ENCODE measurements around the gene COL7A1.

COL7A1 gene

GRCh38 chr3:48569400-48569799 is 25.7 kb downstream of the COL7A1 start:
- Histone ChIP-seq H3K9me3 (ENCODE audit: control insufficient read depth, insufficient read depth, low read depth, low read length) (no peaks in the 10 kb centered on the region), H3K4me1 (ENCODE audit: control insufficient read depth, insufficient read depth, low read length) (no peaks in the 10 kb centered on the region), H3K9ac (ENCODE audit: low read length) (no peak overlapping the region), H3K36me3 (ENCODE audit: control insufficient read depth, insufficient read depth, low read length) (peaks cover 99% of the 10 kb centered on the region), H3K4me3 (ENCODE audit: low read depth, low read length) (no peak overlapping the region), H3K27ac (ENCODE audit: low read depth, low read length) (no peak overlapping the region), H3K27me3 (ENCODE audit: control insufficient read depth, insufficient read depth, low read length) (no peaks in the 10 kb centered on the region)

DNA sequence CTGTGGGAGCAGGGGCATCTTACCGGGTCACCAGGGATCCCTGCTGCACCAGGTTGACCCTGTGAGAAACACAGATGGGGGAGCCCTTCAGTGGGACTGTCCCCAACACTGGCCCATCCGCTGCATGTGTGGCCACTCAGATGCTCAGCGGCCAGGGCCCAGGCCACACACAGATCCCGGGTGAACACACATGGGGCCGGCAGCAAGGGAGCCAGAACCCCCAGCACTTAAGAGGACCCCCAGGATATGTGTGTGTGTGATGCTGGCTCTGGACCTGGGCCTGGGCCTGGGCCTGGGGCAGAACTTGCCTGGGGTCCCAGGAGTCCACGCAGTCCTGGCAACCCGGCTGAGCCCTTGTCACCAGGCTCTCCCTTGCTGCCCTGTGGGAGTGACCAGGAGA is 26.7 kb downstream of the COL7A1 start:
- H3K27me3 ChIP-seq (ENCODE audit: control insufficient read depth, insufficient read depth, low read length): no peaks in the 10 kb centered on the region

GRCh38 chr3:48567500-48567899 is 27.6 kb downstream of the COL7A1 start:
- no peaks in the 10 kb centered on the region for H3K9me3 ChIP-seq (ENCODE audit: control insufficient read depth, insufficient read depth, low read depth, low read length)
- H3K4me1 ChIP-seq (ENCODE audit: control insufficient read depth, insufficient read depth, low read length): peaks cover 15% of the 10 kb centered on the region; the same call in 1 of the 2 replicates
- H3K27ac ChIP-seq (ENCODE audit: low read depth, low read length): no peak overlapping the region
- H3K27me3 ChIP-seq (ENCODE audit: control insufficient read depth, insufficient read depth, low read length): no peaks in the 10 kb centered on the region
- no peak overlapping the region for H3K4me3 ChIP-seq (ENCODE audit: low read depth, low read length)
- H3K36me3 ChIP-seq (ENCODE audit: control insufficient read depth, insufficient read depth, low read length): peaks cover 87% of the 10 kb centered on the region
- no peak overlapping the region for H3K9ac ChIP-seq (ENCODE audit: low read length)

More for the DNA sequence above, 26.7 kb downstream of the COL7A1 start:
- no peak overlapping the region for H3K27ac ChIP-seq (ENCODE audit: low read depth, low read length)
- peaks cover 96% of the 10 kb centered on the region for H3K36me3 ChIP-seq (ENCODE audit: control insufficient read depth, insufficient read depth, low read length)
- no peaks in the 10 kb centered on the region for H3K9me3 ChIP-seq (ENCODE audit: control insufficient read depth, insufficient read depth, low read depth, low read length)
- no peak overlapping the region for H3K9ac ChIP-seq (ENCODE audit: low read length)
- peaks cover 7% of the 10 kb centered on the region; the same call in 1 of the 2 replicates for H3K4me1 ChIP-seq (ENCODE audit: control insufficient read depth, insufficient read depth, low read length)
- no peak overlapping the region for H3K4me3 ChIP-seq (ENCODE audit: low read depth, low read length)

GRCh38 chr3:48567090-48567489 is 28.0 kb downstream of the COL7A1 start:
- Histone ChIP-seq H3K4me3 (ENCODE audit: low read depth, low read length) (no peak overlapping the region), H3K4me1 (ENCODE audit: control insufficient read depth, insufficient read depth, low read length) (peaks cover 15% of the 10 kb centered on the region; the same call in 1 of the 2 replicates), H3K36me3 (ENCODE audit: control insufficient read depth, insufficient read depth, low read length) (peaks cover 88% of the 10 kb centered on the region), H3K9me3 (ENCODE audit: control insufficient read depth, insufficient read depth, low read depth, low read length) (no peaks in the 10 kb centered on the region), H3K27me3 (ENCODE audit: control insufficient read depth, insufficient read depth, low read length) (no peaks in the 10 kb centered on the region), H3K27ac (ENCODE audit: low read depth, low read length) (no peak overlapping the region), H3K9ac (ENCODE audit: low read length) (no peak overlapping the region)

DNA sequence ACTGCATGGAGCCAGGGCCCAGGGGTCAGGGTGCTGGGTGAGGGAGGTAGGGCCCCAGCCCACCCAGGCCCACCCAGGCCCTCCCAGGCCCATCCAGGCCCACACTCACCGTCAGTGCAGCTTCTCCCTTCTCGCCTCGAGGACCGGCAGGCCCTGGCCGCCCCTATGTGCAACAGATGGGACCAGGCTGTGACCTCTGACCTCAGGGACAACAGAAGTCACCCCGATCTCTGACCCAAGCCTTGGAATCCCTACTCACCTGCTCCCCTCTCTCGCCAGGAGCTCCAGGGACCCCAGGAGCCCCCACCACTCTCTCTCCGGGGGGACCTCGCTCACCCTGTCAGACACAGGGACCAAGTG is 28.7 kb downstream of the COL7A1 start:
- no peaks in the 10 kb centered on the region for H3K27me3 ChIP-seq (ENCODE audit: control insufficient read depth, insufficient read depth, low read length)
- no peak overlapping the region for H3K9ac ChIP-seq (ENCODE audit: low read length)
- peaks cover 20% of the 10 kb centered on the region for H3K4me1 ChIP-seq (ENCODE audit: control insufficient read depth, insufficient read depth, low read length)
- no peaks in the 10 kb centered on the region for H3K9me3 ChIP-seq (ENCODE audit: control insufficient read depth, insufficient read depth, low read depth, low read length)
- no peak overlapping the region for H3K27ac ChIP-seq (ENCODE audit: low read depth, low read length)
- no peak overlapping the region for H3K4me3 ChIP-seq (ENCODE audit: low read depth, low read length)
- H3K36me3 ChIP-seq (ENCODE audit: control insufficient read depth, insufficient read depth, low read length): peaks cover 83% of the 10 kb centered on the region

DNA sequence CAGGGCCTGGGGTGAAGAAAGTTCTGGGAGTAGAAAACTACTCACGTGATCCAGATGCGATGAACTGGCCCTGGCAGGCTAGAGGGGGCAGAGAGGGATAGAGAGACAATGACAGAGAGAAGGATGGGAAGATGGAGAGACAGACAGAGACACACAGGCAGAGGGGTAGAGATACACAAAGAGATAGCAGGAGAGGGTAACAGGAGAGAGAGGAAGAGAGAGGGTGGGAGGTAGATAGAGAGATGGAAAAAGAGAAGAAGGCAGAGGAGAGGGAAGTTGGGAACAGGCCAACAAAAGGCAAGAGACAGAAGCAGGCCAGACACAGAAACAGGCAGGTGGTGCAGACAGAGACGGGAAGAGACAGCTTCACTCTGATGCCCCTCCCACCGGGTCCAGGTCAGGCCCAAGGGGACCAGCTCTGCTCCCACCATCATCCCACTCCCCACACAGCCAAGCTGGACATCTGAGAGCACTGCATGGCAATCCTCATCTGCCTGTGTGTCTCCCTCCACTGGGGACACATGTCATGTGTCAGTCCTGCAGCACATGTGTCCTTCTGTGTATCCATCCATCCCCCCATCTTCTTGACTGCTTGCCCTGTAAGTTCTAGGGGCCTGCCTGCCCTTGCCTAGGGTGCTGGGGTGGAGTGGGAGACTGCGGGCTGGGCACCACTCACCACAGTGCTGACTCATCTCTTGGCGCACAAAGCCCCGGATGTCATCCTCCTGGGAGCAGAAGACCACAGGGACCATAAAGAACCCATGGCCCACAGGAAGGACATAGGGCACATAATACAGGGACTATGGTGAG is 29.3 kb downstream of the COL7A1 start:
- Histone ChIP-seq H3K4me3 (ENCODE audit: low read depth, low read length) (no peak overlapping the region), H3K9me3 (ENCODE audit: control insufficient read depth, insufficient read depth, low read depth, low read length) (no peaks in the 10 kb centered on the region), H3K9ac (ENCODE audit: low read length) (no peak overlapping the region), H3K27ac (ENCODE audit: low read depth, low read length) (no peak overlapping the region), H3K36me3 (ENCODE audit: control insufficient read depth, insufficient read depth, low read length) (peaks cover 77% of the 10 kb centered on the region), H3K4me1 (ENCODE audit: control insufficient read depth, insufficient read depth, low read length) (peaks cover 26% of the 10 kb centered on the region), H3K27me3 (ENCODE audit: control insufficient read depth, insufficient read depth, low read length) (no peaks in the 10 kb centered on the region)

GRCh38 chr3:48565186-48565585 is 29.9 kb downstream of the COL7A1 start:
- Histone ChIP-seq H3K36me3 (ENCODE audit: control insufficient read depth, insufficient read depth, low read length) (peaks cover 71% of the 10 kb centered on the region), H3K4me1 (ENCODE audit: control insufficient read depth, insufficient read depth, low read length) (peaks cover 32% of the 10 kb centered on the region)

DNA sequence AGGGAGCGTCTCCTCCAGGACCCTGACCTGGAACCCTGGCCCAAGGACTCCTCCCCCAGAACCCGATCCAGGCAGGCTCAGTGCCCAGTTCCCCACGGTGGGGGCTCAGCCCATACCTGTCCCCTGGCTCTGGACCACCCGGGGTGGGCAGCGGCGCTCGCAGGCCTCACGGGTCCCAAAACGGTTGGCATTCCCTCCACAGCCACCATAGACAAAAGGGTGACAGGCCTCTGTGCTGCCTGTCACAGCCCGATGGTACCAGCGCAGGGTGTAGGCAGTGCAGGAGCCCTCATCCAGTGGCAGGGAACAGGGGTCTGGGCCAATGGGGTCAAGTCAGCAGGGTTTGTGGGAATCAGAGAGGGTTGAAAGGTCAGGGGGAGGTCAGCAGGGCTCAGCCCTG is 30.5 kb downstream of the COL7A1 start:
- no peaks in the 10 kb centered on the region for H3K9me3 ChIP-seq (ENCODE audit: control insufficient read depth, insufficient read depth, low read depth, low read length)
- peaks cover 36% of the 10 kb centered on the region for H3K4me1 ChIP-seq (ENCODE audit: control insufficient read depth, insufficient read depth, low read length)
- H3K4me3 ChIP-seq (ENCODE audit: low read depth, low read length): no peak overlapping the region
- H3K27me3 ChIP-seq (ENCODE audit: control insufficient read depth, insufficient read depth, low read length): no peaks in the 10 kb centered on the region
- H3K27ac ChIP-seq (ENCODE audit: low read depth, low read length): peak overlapping the region; percentile 44; the same call in 1 of the 2 replicates
- peaks cover 66% of the 10 kb centered on the region for H3K36me3 ChIP-seq (ENCODE audit: control insufficient read depth, insufficient read depth, low read length)
- H3K9ac ChIP-seq (ENCODE audit: low read length): no peak overlapping the region

More at GRCh38 chr3:48565186-48565585, 29.9 kb downstream of the COL7A1 start:
- H3K9ac ChIP-seq (ENCODE audit: low read length): no peak overlapping the region
- no peaks in the 10 kb centered on the region for H3K27me3 ChIP-seq (ENCODE audit: control insufficient read depth, insufficient read depth, low read length)
- no peaks in the 10 kb centered on the region for H3K9me3 ChIP-seq (ENCODE audit: control insufficient read depth, insufficient read depth, low read depth, low read length)
- H3K27ac ChIP-seq (ENCODE audit: low read depth, low read length): no peak overlapping the region
- no peak overlapping the region for H3K4me3 ChIP-seq (ENCODE audit: low read depth, low read length)

DNA sequence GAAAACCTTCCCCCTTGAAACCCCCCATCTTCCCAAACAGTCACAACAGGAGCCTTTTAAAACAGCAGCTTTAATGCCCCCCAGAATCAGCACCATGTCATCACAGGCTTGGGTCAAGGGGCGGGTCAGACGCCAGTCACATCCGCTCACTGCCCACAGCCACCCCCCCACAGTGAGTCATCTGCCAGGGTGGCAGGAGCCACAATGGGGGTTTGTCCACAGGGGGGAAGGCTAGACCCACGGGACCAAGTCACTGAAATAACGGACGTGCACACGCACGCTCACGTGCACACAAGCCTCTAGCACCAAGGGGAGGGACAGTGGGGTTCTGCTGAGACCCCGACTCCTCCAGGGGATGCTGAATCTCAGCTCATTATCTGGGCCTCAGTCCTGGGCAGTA is 31.1 kb downstream of the COL7A1 start:
- peaks cover 39% of the 10 kb centered on the region for H3K4me1 ChIP-seq (ENCODE audit: control insufficient read depth, insufficient read depth, low read length)
- no peak overlapping the region for H3K4me3 ChIP-seq (ENCODE audit: low read depth, low read length)
- no peak overlapping the region; the same call in 1 of the 2 replicates for H3K27ac ChIP-seq (ENCODE audit: low read depth, low read length)
- peaks cover 60% of the 10 kb centered on the region for H3K36me3 ChIP-seq (ENCODE audit: control insufficient read depth, insufficient read depth, low read length)
- H3K9ac ChIP-seq (ENCODE audit: low read length): no peak overlapping the region
- H3K27me3 ChIP-seq (ENCODE audit: control insufficient read depth, insufficient read depth, low read length): no peaks in the 10 kb centered on the region
- H3K9me3 ChIP-seq (ENCODE audit: control insufficient read depth, insufficient read depth, low read depth, low read length): no peaks in the 10 kb centered on the region

DNA sequence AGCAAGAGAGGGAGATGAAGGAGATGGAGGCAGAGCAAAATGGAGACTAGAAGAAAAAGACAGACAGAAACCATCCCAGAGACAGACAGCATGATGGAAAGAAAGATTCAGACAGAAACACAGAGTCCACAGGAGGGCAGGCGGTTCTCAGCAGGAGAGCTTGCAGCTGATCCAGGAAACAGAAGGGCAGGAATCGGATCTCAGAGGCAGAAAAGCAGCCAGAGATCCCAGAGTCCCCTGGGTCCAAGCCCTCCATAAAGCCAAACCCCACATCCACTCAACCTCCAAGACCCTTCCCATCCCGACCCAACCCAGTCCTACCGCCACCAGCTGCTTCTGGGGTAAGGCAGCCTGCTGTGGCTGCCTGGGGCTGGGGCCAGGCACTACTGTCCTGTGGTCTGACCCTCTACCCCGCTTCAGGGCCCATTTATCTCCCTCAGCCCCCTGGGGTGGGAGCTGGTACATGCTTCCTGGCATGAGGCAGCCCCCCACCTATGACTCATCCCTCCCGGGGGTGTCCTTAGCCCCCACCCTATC is 31.7 kb downstream of the COL7A1 start, which contains the start of gene UCN2:
Gene UCN2, minus strand, starts transcription at position 400 of the 537 bp plus-strand sequence. CDS start 657 bp downstream, outside the sequence.
- peak within 1 kb of the TSS; percentile 44; the same call in 1 of the 2 replicates for H3K27ac ChIP-seq (ENCODE audit: low read depth, low read length)
- H3K4me1 ChIP-seq (ENCODE audit: control insufficient read depth, insufficient read depth, low read length): peaks cover 43% of the 10 kb centered on the region
- peak within 1 kb of the TSS; percentile 34 for H3K9ac ChIP-seq (ENCODE audit: low read length)
- no peaks in the 10 kb centered on the region for H3K27me3 ChIP-seq (ENCODE audit: control insufficient read depth, insufficient read depth, low read length)
- no peak within 1 kb of the TSS for H3K4me3 ChIP-seq (ENCODE audit: low read depth, low read length)
- H3K36me3 ChIP-seq (ENCODE audit: control insufficient read depth, insufficient read depth, low read length): peaks cover 54% of the 10 kb centered on the region
- H3K9me3 ChIP-seq (ENCODE audit: control insufficient read depth, insufficient read depth, low read depth, low read length): no peaks in the 10 kb centered on the region

GRCh38 chr3:48562367-48563095 is 32.6 kb downstream of the COL7A1 start:
- Histone ChIP-seq H3K9me3 (ENCODE audit: control insufficient read depth, insufficient read depth, low read depth, low read length) (no peaks in the 10 kb centered on the region), H3K36me3 (ENCODE audit: control insufficient read depth, insufficient read depth, low read length) (peaks cover 45% of the 10 kb centered on the region), H3K4me3 (ENCODE audit: low read depth, low read length) (no peak overlapping the region), H3K9ac (ENCODE audit: low read length) (no peak overlapping the region), H3K4me1 (ENCODE audit: control insufficient read depth, insufficient read depth, low read length) (peaks cover 49% of the 10 kb centered on the region), H3K27me3 (ENCODE audit: control insufficient read depth, insufficient read depth, low read length) (no peaks in the 10 kb centered on the region), H3K27ac (ENCODE audit: low read depth, low read length) (no peak overlapping the region)

All from HUES6 (cell line).